Cerebellar nuclear complex (tissue), 1 donor: Measurements from ENCODE around the gene KRT27.
"Not testable (repeated sequence)": the region's sequence is repeated elsewhere in the genome, so short reads cannot be mapped to it uniquely, and the experiment has no call there.

Source experiments
- DNase-seq, 2 experiments: peaks; one replicate each; lab custom pipeline; 2025; lab: John Stamatoyannopoulos, UW

Gene KRT27

DNA sequence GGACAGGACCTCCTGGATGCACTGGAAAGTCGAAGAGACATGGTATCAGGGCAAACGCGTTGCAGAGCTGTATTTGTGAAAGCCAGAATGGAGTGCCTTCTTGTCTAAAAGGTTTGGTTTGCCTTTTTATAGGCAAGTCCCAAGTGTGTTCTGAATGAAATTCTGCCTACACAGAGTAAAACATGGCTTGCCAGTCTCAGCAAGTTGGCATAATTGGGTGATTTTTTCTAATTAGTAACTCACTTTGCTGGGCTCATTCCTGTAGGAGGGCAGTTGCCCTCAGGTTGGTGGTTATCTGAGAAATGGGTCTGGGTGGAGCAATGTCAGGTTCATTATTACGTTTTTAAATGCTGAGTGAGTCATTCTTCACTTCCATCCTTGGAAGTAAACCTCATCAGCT lies 27.1 kb downstream of the KRT27 start, which contains the start of gene KRT25:
Gene KRT25 (minus strand): TSS at position 101 of the 400 bp plus-strand sequence. CDS start 60 bp downstream, at position 41.
- no peak for DNase-seq

DNA sequence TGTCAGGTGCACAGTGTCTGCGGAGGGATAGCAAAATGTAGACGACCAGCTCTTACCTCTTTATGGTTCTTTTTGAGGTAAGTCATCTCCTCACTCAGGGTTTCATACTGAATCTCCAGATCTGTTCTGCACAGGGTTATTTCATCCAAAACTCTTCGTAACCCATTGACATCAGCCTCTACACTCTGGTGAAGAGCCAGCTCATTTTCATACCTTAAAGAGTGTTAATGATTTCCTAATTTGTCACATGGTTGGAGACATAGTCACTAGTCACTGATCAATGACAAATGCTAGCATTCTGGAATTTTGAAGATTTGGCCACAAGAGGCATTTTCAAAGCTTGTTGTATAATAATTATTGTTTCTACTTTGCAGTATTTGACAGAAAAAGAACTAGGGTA lies 28.5 kb downstream of the KRT27 start:
- no peak for DNase-seq

DNA sequence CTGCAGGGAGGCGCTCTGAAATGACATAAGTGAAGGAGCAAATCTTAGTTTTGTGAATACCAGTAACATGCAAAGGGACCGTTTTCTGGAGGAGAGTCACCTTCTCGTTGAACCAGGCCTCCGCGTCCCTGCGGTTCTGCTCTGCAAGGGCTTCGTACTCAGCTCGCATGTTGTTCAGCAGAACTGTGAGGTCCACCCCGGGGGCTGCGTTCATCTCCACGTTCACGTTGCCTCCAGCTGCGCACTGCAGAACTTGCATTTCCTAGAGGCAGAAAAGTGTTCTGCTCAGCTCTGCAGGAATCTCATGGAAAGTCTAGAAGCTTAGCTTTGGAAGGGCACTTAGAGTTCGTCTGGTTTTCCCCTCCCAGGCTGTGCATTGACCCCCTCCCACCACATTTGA lies 31.3 kb downstream of the KRT27 start:
- DNase-seq = no peak

DNA sequence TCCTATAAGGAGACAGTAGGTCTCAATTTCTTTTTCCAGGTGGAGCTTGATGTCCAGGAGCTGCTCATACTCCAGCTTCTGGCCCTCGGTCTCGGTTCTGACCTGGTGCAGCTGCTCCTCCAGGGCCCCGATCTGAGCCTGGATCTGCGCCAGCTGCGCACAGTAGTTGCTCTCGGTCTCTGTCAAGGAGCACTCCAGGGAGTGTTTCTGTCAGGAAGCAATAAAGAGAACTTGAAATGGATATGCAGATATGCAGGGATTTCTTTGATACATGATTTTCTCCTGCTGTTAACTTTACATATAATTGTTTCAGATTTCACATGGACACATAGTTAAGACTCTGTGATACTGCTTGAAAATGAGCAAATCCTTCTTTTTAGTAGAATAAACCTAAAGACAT lies 32.0 kb downstream of the KRT27 start:
- no peak for DNase-seq

DNA sequence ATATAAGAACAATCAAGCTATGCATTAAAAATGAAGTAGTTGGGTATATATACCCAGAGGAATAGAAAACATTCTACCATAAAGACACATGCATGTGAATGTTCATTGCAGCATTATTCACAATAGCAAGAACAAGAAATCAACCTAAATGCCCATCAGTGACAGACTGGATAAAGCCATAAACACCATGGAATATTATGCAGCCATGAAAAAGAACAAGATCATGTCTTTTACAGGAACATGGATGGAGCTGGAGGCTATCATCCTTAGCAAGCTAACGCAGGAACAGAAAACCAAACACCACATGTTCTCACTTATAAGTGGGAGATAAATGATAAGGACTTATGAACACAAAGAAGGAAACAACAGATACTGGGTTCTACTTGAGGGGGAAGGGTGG lies 33.7 kb downstream of the KRT27 start:
- not testable (repeated sequence) for DNase-seq

DNA sequence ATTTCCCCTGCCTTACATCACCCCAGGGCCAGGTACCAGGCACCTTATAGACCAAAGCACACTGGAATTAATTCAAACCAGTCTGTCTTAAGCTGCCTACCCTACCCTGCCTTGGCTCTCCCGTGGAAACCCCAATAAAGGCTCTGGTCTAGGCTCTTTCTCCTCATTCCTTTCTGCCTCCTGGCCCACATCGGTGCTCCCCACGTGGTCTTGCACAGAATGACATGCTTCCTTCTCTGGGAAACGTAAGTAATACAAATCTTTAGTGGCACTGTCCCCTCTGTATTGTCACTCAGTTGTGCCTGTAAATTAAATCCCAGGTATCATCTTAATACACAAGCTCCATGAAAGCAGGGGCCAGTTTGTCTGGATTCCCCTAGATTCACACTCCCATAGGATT lies 43.8 kb downstream of the KRT27 start:
- no peak for DNase-seq

DNA sequence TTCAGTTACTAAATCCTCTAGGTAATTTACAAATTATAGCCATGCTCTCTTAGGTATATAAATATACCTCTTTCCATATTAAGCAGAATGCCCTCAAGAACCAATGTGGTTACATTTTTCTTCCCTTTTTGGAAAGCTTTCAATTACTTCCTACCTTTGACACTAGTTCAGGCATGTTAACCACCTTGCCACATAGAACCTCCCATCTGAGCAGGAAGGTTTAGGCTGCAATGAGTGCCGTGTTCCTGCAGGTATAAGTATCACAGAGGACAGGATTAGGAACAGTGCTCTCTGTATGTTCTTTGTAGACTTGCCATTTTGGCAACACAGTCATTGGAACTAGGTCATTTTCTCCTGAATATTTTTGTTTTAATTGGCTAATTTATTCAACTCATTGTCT lies 47.3 kb downstream of the KRT27 start:
- DNase-seq = no peak

DNA sequence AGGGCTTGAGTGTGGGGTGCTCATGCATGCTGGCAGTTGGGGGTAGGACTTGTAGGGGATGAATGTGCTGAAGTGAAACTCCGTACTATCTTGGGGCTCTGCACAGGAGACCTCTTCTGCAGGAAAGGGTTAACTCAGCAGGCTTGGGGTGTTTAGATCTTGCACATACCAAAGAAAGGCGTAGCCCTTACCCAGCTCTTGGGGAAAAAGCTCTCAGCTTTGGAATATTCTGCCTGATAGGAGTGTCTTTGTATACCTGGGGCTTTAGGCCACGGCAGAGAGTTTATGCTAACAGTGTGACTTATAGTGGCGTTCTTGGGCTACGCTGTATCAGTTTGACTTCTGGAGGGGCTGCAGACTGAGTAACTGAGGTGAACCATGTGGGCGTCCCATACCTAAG lies 48.3 kb downstream of the KRT27 start:
- DNase-seq = no peak

DNA sequence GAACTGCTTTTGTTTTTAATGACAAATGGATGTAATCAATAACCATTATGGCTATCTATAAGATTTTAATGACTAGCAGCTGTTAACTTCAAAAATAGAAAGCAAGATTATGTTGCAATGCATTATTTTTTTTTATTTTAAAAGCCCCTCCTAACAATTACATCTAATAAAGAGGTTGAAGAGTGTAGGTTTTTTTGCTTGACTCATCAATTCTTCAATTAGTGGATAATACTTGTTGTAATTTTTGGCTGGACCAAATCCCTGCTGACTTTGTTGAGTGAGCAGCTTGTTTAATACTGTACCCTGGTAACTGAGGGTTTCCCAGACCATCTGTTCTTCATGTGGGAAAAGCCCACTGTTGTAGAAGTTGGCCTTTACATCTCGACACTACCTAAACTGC lies 51.4 kb downstream of the KRT27 start:
- DNase-seq = no peak

DNA sequence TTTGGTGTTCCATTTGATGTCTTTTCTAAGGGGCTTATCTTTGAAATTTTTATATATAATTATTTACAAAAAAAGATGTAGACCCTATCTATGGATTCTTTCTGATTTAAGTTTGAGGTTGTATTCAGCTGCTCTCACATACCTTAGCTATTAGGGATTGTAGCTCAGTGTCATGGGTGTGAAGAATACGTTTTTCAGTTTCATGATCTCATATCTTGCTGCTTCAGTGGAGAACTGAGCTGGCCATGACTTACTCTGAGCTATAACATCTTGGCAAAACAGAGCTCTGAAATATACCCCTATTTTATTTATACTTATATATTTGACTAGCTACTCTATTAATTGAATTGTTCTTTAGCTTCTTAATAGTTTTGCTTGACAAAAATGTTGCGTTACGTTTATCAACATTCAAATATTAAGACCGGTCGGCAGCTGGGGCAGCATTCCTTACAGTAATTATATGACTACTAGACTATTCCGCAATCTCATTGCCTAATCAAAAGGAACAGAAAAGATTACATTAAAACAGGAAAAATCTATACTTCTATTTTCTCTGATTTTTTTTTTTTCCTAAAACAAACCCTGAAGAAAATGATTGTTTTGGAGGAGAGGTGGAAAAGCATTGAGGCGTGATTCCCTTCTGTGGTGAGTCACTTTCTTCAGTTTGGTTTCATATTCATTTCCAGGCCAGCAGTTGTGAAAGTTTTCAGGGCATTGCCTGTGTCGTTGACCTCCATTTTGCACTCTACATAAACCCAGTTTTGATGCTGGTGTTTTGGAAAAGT lies 54.7 kb downstream of the KRT27 start:
- no peak for DNase-seq

DNA sequence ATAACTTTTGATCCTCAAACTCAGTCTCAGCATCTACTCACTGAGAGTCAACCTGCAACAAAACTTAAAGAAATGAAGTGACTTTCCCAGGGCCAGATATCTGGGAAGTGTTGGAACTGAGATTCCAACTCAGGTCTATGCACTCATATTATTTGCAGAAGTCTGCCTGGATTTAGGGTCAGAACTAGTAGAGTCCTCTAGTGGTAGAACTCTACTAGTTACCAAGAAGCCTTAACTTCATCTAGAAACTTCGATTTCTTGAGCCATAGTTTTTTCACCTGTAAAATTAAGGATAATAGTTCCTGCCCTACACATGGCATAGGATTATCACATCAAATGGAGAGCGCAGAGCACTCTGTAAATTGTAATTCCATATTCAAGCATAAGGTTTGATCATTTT lies 55.4 kb downstream of the KRT27 start:
- peak in 1 of 2 experiments; percentile 0 for DNase-seq
